Neural progenitor cell (in vitro differentiated cells): ENCODE data around the gene IRAK1.

Experiments
- CTCF ChIP-seq: fragments of 200-600 bp; sonication (generic); IDR thresholded peaks from 2 replicates; pipeline ENCODE4 v1.5.1; 2017; ENCODE audit warnings: antibody characterized with exemption, mild to moderate bottlenecking
- EZH2 ChIP-seq: fragments of 200-600 bp; sonication (generic); IDR thresholded peaks from 2 replicates; pipeline ENCODE4 v1.6.1; 2017; ENCODE audit warnings: antibody characterized with exemption, mild to moderate bottlenecking, moderate library complexity
- EZH2phosphoT487 ChIP-seq: fragments of 200-600 bp; sonication (generic); IDR thresholded peaks from 2 replicates; pipeline ENCODE4 v1.6.1; 2017; ENCODE audit warnings: antibody characterized with exemption

- TF ChIP-seq EZH2phosphoT487 (no peak), CTCF (no peak), EZH2 (no peak)
Measured at GRCh38 chrX:154039577-154039976, 19.9 kb upstream of the IRAK1 start.
